HG03558 (cell line): ENCODE data around the gene THAP11.
A peak's percentile ranks its signal among the peaks of the same experiment; 100 is the strongest.
"Not testable (repeated sequence)": the region's sequence is repeated elsewhere in the genome, so short reads cannot be mapped to it uniquely, and the experiment has no call there.

Experiments
- ATAC-seq: cut with Tn5 transposase; IDR thresholded peaks from one replicate; pipeline ENCODE4 v1.9.1; 2021; ENCODE audit warnings: moderate number of reproducible peaks; ENCODE audit not compliant: unreplicated experiment; ENCODE audit errors: extremely low read depth

Gene THAP11

GRCh38 chr16:67833415-67834241 is 8.5 kb upstream of the THAP11 start:
- peak; percentile 84 for ATAC-seq

DNA sequence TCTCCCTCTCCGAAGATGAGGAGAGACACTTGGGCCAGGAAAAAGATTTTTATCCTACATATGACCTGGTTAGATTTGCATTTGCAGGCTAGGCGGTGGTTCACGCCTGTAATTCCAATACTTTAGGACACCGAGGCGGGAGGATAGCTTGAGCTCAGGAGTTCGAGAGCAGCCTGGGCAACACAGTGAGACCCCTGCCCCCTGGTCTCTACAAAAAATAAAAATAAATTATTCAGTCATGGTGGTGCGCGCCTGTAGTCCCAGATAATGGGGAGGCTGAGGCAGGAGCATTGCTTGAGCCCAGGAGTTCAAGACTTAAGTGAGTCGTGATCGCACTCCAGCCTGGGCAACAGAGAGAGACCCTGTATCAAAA is 7.9 kb upstream of the THAP11 start:
- ATAC-seq, result no peak

DNA sequence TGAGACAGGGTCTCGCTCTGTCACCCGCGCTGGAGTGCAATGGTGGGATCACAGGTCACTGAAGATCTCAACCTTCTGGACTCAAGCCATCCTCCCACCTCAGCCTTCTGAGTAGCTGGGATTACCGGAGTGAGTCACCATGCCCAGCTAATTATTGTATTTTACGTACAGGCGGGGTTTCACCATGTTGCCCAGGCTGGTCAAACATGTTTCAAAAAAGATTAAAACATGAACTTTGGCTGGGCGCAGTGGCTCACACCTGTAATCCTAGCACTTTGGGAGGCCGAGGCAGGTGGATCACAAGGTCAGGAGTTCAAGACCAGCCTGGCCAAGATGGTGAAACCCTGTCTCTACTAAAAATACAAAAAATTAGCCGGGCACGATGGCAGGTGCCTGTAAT is 4.9 kb upstream of the THAP11 start:
- not testable (repeated sequence) for ATAC-seq

- ATAC-seq, result no peak
These were observed 4.3 kb upstream of the THAP11 start for GRCh38 chr16:67837811-67838210.

DNA sequence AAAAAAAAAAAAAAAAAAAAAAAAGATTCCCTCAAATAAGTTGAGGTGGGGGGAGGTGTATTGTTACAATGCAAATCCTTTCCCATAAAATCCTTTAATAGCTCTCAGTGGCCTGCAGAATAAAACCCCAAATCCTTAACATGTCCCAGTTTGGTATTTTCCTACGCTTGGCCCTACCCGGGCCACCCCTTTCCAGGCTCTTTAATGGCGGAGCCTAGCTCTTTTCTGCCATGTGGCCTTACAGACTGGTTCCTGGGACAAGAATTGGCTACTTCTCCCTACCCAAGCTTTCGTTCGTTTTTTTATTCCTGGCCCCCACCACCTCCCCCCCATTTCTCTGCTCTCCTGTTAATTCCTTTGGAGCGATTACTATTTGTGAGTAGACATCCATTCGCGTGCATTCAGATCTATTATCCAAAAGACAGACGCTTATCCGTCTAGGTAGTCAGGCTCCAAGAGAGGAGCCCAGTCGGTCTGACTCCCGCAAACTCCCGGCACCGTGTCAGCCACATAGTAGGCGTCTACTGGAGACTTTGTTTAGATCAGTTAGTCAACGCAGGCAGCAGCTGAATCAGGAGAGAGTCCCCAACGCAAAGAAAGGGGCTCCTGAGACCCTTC is 813 bp upstream of the THAP11 start:
- ATAC-seq, result no peak

DNA sequence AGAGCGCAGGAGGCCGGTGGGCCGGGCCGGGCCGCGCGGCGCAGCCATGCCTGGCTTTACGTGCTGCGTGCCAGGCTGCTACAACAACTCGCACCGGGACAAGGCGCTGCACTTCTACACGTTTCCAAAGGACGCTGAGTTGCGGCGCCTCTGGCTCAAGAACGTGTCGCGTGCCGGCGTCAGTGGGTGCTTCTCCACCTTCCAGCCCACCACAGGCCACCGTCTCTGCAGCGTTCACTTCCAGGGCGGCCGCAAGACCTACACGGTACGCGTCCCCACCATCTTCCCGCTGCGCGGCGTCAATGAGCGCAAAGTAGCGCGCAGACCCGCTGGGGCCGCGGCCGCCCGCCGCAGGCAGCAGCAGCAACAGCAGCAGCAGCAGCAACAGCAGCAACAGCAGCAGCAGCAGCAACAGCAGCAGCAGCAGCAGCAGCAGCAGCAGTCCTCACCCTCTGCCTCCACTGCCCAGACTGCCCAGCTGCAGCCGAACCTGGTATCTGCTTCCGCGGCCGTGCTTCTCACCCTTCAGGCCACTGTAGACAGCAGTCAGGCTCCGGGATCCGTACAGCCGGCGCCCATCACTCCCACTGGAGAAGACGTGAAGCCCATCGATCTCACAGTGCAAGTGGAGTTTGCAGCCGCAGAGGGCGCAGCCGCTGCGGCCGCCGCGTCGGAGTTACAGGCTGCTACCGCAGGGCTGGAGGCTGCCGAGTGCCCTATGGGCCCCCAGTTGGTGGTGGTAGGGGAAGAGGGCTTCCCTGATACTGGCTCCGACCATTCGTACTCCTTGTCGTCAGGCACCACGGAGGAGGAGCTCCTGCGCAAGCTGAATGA is 606 bp downstream of the THAP11 start:
- no peak for ATAC-seq

GRCh38 chr16:67843343-67843765 is 1.2 kb downstream of the THAP11 start:
- ATAC-seq, result no peak

GRCh38 chr16:67844497-67844896 is 2.4 kb downstream of the THAP11 start:
- ATAC-seq, result no peak

GRCh38 chr16:67845291-67846062 is 3.4 kb downstream of the THAP11 start:
- no peak for ATAC-seq

DNA sequence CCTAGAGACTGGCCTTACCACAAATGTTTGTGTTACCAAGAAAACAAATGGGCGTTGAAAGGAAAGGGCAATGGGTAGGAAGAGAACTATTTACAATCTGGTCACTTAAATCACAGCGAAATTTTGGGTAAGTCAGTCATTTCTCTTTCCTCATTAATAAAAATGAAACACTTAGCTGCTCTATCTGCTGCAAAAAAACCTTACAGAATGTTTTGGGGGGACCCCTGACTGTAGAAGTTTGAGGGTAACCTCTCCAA is 3.9 kb downstream of the THAP11 start:
- ATAC-seq, result no peak

DNA sequence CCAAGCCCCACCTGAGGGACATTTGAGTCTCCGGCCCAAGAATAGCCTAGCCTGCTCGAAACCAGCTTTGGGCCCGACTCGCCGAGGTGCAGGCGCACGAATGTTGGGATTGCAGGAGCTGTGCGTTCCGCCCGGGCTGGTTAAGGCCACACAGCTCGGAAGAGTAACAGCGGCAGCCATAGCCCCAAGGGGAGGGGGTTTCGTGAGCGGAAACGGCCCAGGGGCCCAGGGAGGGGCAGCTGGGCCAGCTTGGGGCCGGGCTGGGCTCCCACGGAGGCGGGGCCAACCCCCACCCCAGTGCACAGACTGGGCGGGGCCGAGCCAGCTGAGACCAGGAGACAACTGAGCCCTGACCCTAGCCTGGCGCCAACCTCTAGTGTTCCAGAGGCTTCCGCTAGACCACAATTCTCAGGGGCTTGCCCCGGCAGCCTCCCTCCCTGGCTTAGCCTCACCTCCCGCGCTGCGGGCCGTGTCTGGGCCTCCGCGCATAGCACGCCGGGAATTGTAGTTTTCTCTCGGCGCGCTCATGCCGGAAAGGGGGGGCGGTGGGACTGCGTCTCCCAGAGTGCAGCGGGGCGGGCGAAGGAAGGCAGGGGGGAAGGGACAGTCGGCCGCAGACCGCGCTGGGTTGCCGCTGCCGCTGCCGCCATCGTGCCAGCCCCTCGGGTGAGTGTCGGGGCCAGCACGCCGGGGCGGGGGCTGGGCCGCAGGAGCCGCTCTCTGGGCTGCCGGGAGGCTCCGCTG is 4.4 kb downstream of the THAP11 start, which contains the start of gene NUTF2:
Gene NUTF2, plus strand, starts transcription at position 614 of the 744 bp plus-strand sequence. CDS start 18,198 bp downstream, outside the sequence.
- peak; percentile 39 for ATAC-seq

- ATAC-seq, result peak; percentile 28
These were observed 5.1 kb downstream of the THAP11 start, which contains the start of gene CENPT for GRCh38 chr16:67847064-67847861. TSS of gene CENPT (minus strand) at chr16:67847693. CDS start at chr16:67833859, 13,834 bp downstream.

- ATAC-seq, result no peak
These were observed 6.0 kb downstream of the THAP11 start for GRCh38 chr16:67848118-67848517.

GRCh38 chr16:67853670-67854069 is 11.6 kb downstream of the THAP11 start:
- ATAC-seq, result no peak

GRCh38 chr16:67855789-67856188 is 13.7 kb downstream of the THAP11 start:
- ATAC-seq, result no peak

DNA sequence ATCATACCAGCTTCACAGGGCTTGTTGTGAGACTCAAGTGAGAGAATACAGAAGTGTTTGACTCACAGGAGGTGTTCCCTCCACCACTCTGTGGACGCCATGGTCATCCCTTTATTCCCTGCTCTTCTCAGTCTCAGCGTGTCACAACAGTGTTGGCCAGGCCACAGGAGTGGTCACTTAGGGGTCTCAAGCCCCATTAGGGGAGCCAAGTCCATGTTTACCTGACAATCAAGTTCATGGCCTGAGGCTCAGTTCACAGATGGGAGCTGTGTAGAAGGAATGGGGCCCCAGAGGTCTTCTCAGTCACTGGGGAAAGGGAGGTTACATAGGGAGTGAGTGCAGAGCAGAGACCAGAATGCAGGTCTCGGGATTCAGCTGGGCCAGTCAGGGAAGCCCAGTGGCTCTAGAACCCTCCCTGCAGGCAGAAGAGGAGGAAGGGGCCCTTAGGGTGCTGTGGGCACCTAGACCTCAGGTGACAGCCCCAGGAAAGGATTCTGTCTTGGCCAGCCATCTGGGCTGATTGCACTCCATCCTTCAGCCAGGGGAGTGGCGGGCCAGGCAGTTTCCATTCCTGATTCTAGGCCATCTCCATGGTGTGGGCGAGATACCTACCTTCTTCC is 14.9 kb downstream of the THAP11 start:
- ATAC-seq, result no peak

- no peak for ATAC-seq
These were observed 15.6 kb downstream of the THAP11 start for GRCh38 chr16:67857547-67858233.

GRCh38 chr16:67858500-67858899 is 16.4 kb downstream of the THAP11 start:
- ATAC-seq, result no peak
